ENCODE results near the gene GRM7. TPM values are rescaled to one million over a fixed set of nuclear protein-coding genes. Genes with fewer than 3 reads are reported as not detected.

The GRM7 gene
- total RNA-seq, 1 donor from 2014 or later = 2.1 TPM

- intact Hi-C loops (cut with DNase I) = no loop called here
- DNase-seq (ENCODE audit: low spot score) (no peak), ATAC-seq (no peak)
Measured at GRCh38 chr3:7367968-7368367, 507.1 kb downstream of the GRM7 start.

GRCh38 chr3:7368597-7368996 lies 507.7 kb downstream of the GRM7 start:
- ATAC-seq (no peak), DNase-seq (ENCODE audit: low spot score) (no peak)
- intact Hi-C loops (cut with DNase I) = no loop called here

- DNase-seq (ENCODE audit: low spot score) = no peak
- intact Hi-C loops (cut with DNase I) = no loop called here
- ATAC-seq = no peak
Measured at GRCh38 chr3:7371693-7372572, 511.0 kb downstream of the GRM7 start.

DNA sequence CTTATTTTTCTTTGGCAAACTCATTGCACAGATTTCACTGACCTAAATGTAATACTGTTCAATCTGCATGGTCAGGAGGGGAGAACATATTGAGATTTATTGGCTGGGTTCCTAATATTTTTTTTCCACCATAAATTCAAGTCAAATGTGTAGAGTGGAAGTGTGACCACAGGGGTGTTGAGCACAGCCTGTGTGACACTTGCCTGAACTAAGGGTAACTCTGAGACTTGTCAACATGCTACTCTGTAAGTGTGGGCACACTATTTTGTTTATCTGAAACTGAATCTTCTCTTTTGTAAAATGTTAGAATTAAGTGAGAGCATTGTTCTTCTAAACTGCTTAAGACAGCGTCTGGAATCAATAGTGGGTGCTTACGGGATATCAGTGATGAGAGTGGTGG lies 516.2 kb downstream of the GRM7 start:
- intact Hi-C loops (cut with DNase I) = no loop called here
- ATAC-seq = no peak
- DNase-seq (ENCODE audit: low spot score) = no peak

- no peak for DNase-seq (ENCODE audit: low spot score)
- ATAC-seq = no peak
- intact Hi-C loops (cut with DNase I) = no loop called here
Measured at GRCh38 chr3:7381741-7382140, 520.8 kb downstream of the GRM7 start.

- intact Hi-C loops (cut with DNase I) = no loop called here
- DNase-seq (ENCODE audit: low spot score) (no peak), ATAC-seq (peak; percentile 79)
Measured at GRCh38 chr3:7382293-7383010, 521.5 kb downstream of the GRM7 start.

GRCh38 chr3:7385635-7386034 lies 524.7 kb downstream of the GRM7 start:
- ATAC-seq (no peak), DNase-seq (ENCODE audit: low spot score) (no peak)
- intact Hi-C loops (cut with DNase I) = no loop called here

DNA sequence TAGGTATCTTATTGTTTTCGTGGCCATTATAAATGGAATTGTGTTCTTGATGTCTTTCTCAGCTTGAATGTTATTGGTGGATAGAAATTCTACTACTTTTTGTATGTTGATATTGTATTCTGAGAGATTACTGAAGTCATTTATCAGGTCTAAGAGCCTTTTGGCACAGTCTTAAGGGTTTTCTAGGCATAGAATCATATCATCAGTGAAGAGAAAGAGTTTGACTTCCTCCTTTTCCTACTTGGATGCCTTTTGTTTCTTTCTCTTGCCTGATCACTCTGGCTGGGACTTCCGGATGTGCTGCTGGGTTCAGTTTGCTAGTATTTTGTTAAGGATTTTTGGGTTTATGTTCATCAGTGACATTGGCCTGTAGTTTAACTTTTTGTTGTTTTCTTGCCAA lies 527.1 kb downstream of the GRM7 start:
- no peak for DNase-seq (ENCODE audit: low spot score)
- intact Hi-C loops (cut with DNase I) = no loop called here
- ATAC-seq = no peak

- ATAC-seq = no peak
- intact Hi-C loops (cut with DNase I) = no loop called here
- DNase-seq (ENCODE audit: low spot score) = no peak
Measured at GRCh38 chr3:7392206-7392605, 531.3 kb downstream of the GRM7 start.

GRCh38 chr3:7393944-7394605 lies 533.2 kb downstream of the GRM7 start:
- DNase-seq (ENCODE audit: low spot score) (no peak), ATAC-seq (no peak)
- intact Hi-C loops (cut with DNase I) = no loop called here

DNA sequence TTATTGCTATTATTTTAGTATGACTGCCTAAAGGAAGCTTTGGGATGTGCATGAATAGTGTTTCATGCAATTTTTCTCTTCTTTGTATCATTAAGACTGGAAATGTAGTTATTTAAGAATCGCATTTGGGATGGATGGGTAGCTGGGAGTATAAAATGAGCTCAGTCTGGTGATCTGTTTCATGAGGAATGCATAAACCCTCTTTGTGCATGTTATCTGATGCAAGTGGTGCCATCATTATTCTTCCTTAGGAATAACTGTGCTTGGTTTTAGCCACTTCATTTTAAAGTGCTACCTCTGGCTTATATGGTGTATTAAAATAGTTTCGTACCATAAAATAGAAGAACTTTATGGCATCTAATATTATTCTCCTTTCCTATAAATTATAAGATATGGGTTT lies 535.6 kb downstream of the GRM7 start:
- intact Hi-C loops (cut with DNase I) = no loop called here
- ATAC-seq (no peak), DNase-seq (ENCODE audit: low spot score) (no peak)

GRCh38 chr3:7397097-7397496 lies 536.2 kb downstream of the GRM7 start:
- ATAC-seq (no peak), DNase-seq (ENCODE audit: low spot score) (no peak)
- intact Hi-C loops (cut with DNase I) = no loop called here

DNA sequence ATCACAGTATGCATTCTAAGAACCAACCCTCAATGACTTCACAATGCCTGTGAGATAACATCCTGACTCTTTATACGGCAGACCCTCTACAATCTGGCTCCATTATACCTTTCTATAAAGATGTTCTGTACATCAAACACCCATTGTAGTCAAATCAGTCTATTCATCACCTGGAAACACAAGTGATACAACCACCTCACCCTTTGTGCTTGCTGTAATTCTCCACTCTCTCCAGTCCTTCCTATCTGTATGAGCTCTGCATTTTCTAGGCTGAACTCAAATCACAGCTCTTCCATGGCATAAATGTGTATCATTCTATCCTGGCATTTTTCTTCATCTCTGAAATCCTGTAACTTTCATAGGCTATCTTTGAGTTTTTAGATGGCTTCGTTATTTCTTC lies 539.4 kb downstream of the GRM7 start:
- intact Hi-C loops (cut with DNase I) = no loop called here
- no peak for ATAC-seq
- no peak for DNase-seq (ENCODE audit: low spot score)

DNA sequence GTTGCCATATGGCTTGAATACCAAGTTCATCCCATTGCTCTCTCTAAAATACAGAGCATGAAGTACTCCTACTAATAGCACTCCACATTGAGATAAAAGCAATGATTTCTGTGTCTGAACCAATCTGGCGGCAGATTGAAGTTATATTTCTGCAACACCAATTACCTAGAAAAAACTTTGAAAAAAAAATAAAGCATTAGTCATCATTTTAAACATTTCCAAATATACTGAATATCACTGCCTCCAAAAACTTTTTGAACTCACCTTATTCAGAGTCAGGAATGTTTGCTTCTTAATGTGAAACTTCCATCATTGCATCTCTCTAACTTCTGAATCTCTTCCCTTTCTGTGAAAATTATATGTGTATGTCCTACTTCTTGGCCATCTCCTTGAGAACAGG lies 540.5 kb downstream of the GRM7 start:
- DNase-seq (ENCODE audit: low spot score) = no peak
- no peak for ATAC-seq

DNA sequence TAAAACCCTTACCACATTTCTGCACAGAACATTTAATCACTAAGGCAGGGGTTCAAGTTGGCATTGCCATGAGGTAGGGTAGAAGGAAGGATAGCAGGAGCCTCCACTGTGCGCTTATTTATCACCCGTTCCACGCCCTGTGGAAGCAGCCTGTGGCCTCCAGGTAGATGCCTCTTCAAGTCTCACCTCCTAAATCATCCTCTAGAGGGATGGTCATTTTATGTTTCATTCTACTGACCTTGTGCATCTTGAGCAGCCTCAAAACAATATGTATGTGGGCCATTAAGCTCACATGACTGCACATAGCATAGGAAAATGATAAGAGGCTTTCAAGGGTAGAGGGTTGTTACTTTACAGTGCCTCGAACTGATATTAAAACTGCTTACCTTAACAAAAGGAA lies 546.2 kb downstream of the GRM7 start:
- no peak for ATAC-seq
- intact Hi-C loops (cut with DNase I) = no loop called here
- no peak for DNase-seq (ENCODE audit: low spot score)

More for the DNA sequence above, 540.5 kb downstream of the GRM7 start:
- intact Hi-C loops (cut with DNase I) = no loop called here

DNA sequence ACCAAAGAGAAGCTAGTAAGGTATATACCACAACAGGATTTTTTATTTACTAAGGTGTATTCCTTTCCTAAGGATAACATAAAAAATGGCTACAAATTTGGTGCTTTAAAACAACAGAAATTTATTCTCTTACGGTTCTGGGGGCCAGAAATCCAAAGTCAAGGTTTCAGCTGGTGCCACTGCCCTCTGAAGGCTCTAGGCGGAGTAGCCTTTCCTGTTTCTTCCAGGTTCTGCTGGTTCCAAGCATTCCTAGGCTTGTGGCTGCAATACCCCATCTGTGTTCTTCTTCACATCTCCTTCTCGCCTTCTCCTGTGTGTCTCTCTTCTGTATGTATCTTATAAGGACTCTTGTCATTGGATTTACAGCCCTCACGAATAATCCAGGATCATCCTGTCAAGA lies 549.9 kb downstream of the GRM7 start:
- DNase-seq (ENCODE audit: low spot score) = no peak
- ATAC-seq = no peak
- intact Hi-C loops (cut with DNase I) = no loop called here

GRCh38 chr3:7421065-7421464 lies 560.1 kb downstream of the GRM7 start:
- intact Hi-C loops (cut with DNase I) = no loop called here
- ATAC-seq = no peak
- no peak for DNase-seq (ENCODE audit: low spot score)

GRCh38 chr3:7423036-7423435 lies 562.1 kb downstream of the GRM7 start:
- intact Hi-C loops (cut with DNase I) = no loop called here
- DNase-seq (ENCODE audit: low spot score) = no peak
- no peak for ATAC-seq

GRCh38 chr3:7423995-7424394 lies 563.1 kb downstream of the GRM7 start:
- ATAC-seq = no peak
- intact Hi-C loops (cut with DNase I) = no loop called here
- DNase-seq (ENCODE audit: low spot score) = no peak

GRCh38 chr3:7428206-7428718 lies 567.3 kb downstream of the GRM7 start:
- peak; percentile 41 for ATAC-seq
- no peak for DNase-seq (ENCODE audit: low spot score)
- intact Hi-C loops (cut with DNase I) = no loop called here

Data from sciatic nerve (tissue), 2 donors.